ENCODE measurements around the gene PRKAG2.

DNA sequence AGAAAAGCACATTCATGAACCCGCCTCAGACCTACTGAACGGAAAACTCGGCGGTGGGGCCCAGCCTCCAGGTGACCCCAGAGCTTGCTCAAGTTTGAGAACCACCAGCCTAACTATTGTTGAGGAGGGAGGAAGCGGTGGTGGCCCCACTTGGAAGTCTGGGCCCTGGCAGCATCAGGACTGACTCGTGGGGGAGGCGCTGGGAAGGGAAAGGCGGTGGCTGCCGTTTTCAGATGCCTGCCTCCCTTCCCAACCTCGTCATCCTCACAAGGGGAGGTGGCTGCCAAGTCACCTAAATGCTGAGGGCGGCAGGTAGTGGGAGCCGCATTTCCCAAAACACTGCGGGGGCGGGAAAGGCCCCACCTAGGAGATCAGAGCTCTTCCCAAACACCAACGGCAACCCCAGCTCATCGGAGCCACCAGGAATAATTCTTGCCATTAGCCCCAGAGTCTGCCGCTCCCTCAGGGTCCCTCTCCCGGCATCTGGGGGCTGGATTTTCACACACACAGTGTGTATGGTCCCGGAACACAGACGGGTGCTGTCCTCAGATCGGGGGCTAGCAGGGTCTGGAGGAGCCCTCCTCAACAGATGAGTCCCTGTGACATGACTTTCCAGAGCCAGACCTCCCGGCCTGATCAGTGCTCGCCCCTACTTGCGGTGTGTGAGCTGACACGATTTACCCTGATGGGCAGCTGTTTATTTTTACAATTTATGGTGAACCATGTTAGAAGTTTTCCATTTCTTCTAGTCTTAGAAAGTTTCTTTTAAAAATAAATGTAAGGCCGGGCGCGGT, 31.3 kb downstream of the PRKAG2 start:
- TF ChIP-seq, protein P1, sequence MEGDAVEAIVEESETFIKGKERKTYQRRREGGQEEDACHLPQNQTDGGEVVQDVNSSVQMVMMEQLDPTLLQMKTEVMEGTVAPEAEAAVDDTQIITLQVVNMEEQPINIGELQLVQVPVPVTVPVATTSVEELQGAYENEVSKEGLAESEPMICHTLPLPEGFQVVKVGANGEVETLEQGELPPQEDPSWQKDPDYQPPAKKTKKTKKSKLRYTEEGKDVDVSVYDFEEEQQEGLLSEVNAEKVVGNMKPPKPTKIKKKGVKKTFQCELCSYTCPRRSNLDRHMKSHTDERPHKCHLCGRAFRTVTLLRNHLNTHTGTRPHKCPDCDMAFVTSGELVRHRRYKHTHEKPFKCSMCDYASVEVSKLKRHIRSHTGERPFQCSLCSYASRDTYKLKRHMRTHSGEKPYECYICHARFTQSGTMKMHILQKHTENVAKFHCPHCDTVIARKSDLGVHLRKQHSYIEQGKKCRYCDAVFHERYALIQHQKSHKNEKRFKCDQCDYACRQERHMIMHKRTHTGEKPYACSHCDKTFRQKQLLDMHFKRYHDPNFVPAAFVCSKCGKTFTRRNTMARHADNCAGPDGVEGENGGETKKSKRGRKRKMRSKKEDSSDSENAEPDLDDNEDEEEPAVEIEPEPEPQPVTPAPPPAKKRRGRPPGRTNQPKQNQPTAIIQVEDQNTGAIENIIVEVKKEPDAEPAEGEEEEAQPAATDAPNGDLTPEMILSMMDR (IDR thresholded peaks at IDR 0.05), result no peak
- no peak for TF ChIP-seq POLR2A (IDR thresholded peaks at IDR 0.05)

All from lower leg skin (tissue), 3 donors.